H9 (cell line): Measurements from ENCODE around the gene AKT3. TPM values are rescaled to one million over a fixed set of nuclear protein-coding genes. Genes with fewer than 3 reads are reported as not detected.

Experiments used
- DNase-seq: peaks from one replicate; pipeline ENCODE4 v3.0.0-alpha.2; 2017
- H2AFZ ChIP-seq: one replicate; pipeline ENCODE4 v1.6.1; 2013; ENCODE audit warnings: mild to moderate bottlenecking, low read length, control low read depth, moderate library complexity
- H2AK5ac ChIP-seq: 2 replicates; pipeline ENCODE4 v1.6.1; 2013; ENCODE audit warnings: low read length, control low read depth, mixed read lengths; ENCODE audit not compliant: insufficient read length
- H2BK120ac ChIP-seq: one replicate; pipeline ENCODE4 v1.6.1; 2013; ENCODE audit warnings: low read depth, mild to moderate bottlenecking, low read length, control low read depth, inconsistent platforms; ENCODE audit not compliant: poor library complexity, severe bottlenecking
- H2BK12ac ChIP-seq: 2 replicates; pipeline ENCODE4 v1.6.1; 2013; ENCODE audit warnings: low read length, control low read depth, mixed read lengths, low read depth; ENCODE audit not compliant: insufficient read length
- H2BK15ac ChIP-seq: 2 replicates; pipeline ENCODE4 v1.6.1; 2013; ENCODE audit warnings: low read depth, low read length, control low read depth
- H2BK20ac ChIP-seq: one replicate; pipeline ENCODE4 v1.6.1; 2013; ENCODE audit warnings: low read depth, mild to moderate bottlenecking, low read length, control low read depth, inconsistent platforms; ENCODE audit not compliant: poor library complexity, severe bottlenecking
- H2BK5ac ChIP-seq: 2 replicates; pipeline ENCODE4 v1.6.1; 2013; ENCODE audit warnings: low read length, control low read depth, mixed read lengths; ENCODE audit not compliant: insufficient read length
- H3K14ac ChIP-seq: 2 replicates; pipeline ENCODE4 v1.6.1; 2013; ENCODE audit warnings: low read length, control low read depth; ENCODE audit not compliant: insufficient read depth
- H3K18ac ChIP-seq: 2 replicates; pipeline ENCODE4 v1.6.1; 2013; ENCODE audit warnings: low read depth, mild to moderate bottlenecking, mixed read lengths, low read length, control low read depth; ENCODE audit not compliant: insufficient read length
- H3K23ac ChIP-seq: 2 replicates; pipeline ENCODE4 v1.6.1; 2013; ENCODE audit warnings: low read length, control low read depth, mixed read lengths, low read depth; ENCODE audit not compliant: insufficient read length
- H3K23me2 ChIP-seq: 2 replicates; pipeline ENCODE4 v1.6.1; 2013; ENCODE audit warnings: low read depth, mild to moderate bottlenecking, mixed read lengths, low read length, control low read depth; ENCODE audit not compliant: insufficient read length, poor library complexity, severe bottlenecking
- H3K27ac ChIP-seq: 2 replicates; pipeline ENCODE4 v1.5.1; 2013; ENCODE audit warnings: low read length, control low read depth, mixed read lengths, low read depth; ENCODE audit not compliant: insufficient read length
- H3K27me3 ChIP-seq: 2 replicates; pipeline ENCODE4 v1.6.1; 2013; ENCODE audit warnings: low read length, control low read depth, inconsistent platforms; ENCODE audit not compliant: insufficient read depth
- H3K4ac ChIP-seq: 2 replicates; pipeline ENCODE4 v1.6.1; 2013; ENCODE audit warnings: low read depth, mild to moderate bottlenecking, control low read depth, inconsistent platforms, low read length, moderate library complexity
- H3K4me1 ChIP-seq: 2 replicates; pipeline ENCODE4 v1.6.1; 2013; ENCODE audit warnings: low read length, control low read depth, inconsistent platforms; ENCODE audit not compliant: insufficient read depth
- H3K4me2 ChIP-seq: 2 replicates; pipeline ENCODE4 v1.6.1; 2013; ENCODE audit warnings: low read length, control low read depth, mixed read lengths; ENCODE audit not compliant: insufficient read length, insufficient read depth
- H3K56ac ChIP-seq: 2 replicates; pipeline ENCODE4 v1.6.1; 2013; ENCODE audit warnings: low read depth, mild to moderate bottlenecking, mixed read lengths, low read length, control low read depth; ENCODE audit not compliant: insufficient read length
- H3K79me1 ChIP-seq: 2 replicates; pipeline ENCODE4 v1.6.1; 2013; ENCODE audit warnings: low read depth, mild to moderate bottlenecking, moderate library complexity, low read length, control low read depth, inconsistent platforms; ENCODE audit not compliant: insufficient read depth, poor library complexity, severe bottlenecking
- H3K79me2 ChIP-seq: 2 replicates; pipeline ENCODE4 v1.6.1; 2013; ENCODE audit warnings: low read length, control low read depth, inconsistent platforms; ENCODE audit not compliant: insufficient read depth
- H3K9ac ChIP-seq: 2 replicates; pipeline ENCODE4 v1.6.1; 2013; ENCODE audit warnings: low read length, control low read depth, mixed read lengths; ENCODE audit not compliant: insufficient read length; ENCODE audit errors: extremely low read depth
- H3K9me3 ChIP-seq: one replicate; pipeline ENCODE4 v1.6.1; 2013; ENCODE audit warnings: low read depth, low read length, inconsistent platforms; ENCODE audit not compliant: control insufficient read depth
- H3T11ph ChIP-seq: one replicate; pipeline ENCODE4 v1.6.1; 2013; ENCODE audit warnings: mild to moderate bottlenecking, low read length, control low read depth, inconsistent platforms
- H4K20me1 ChIP-seq: one replicate; pipeline ENCODE4 v1.6.1; 2013; ENCODE audit not compliant: control insufficient read depth, insufficient read length, insufficient read depth
- H4K5ac ChIP-seq: 2 replicates; pipeline ENCODE4 v1.6.1; 2013; ENCODE audit warnings: low read depth, mild to moderate bottlenecking, mixed read lengths, low read length, control low read depth; ENCODE audit not compliant: insufficient read length
- H4K8ac ChIP-seq: replicated peaks from 2 replicates; pipeline ENCODE4 v1.6.1; 2013; ENCODE audit warnings: low read length, control low read depth, mixed read lengths, low read depth; ENCODE audit not compliant: insufficient read length
- H4K91ac ChIP-seq: 2 replicates; pipeline ENCODE4 v1.6.1; 2013; ENCODE audit warnings: low read depth, mild to moderate bottlenecking, moderate library complexity, mixed read lengths, low read length, control low read depth; ENCODE audit not compliant: insufficient read length
- H3K27ac Mint-ChIP-seq, 3 experiments: 2 replicates in 2 of 3; 3 replicates in 1 of 3; pipeline ENCODE4 v1.8.0; 2020 to 2021; ENCODE audit warnings: mixed read lengths in 3 of 3, mild to moderate bottlenecking in 1 of 3, moderate library complexity in 1 of 3
- H3K27me3 Mint-ChIP-seq: 2 replicates; pipeline ENCODE4 v1.8.0; 2021; ENCODE audit warnings: low read depth, mild to moderate bottlenecking, moderate library complexity, mixed read lengths
- H3K36me3 Mint-ChIP-seq, 3 experiments: 2 replicates in 2 of 3; 3 replicates in 1 of 3; pipeline ENCODE4 v1.8.0; 2020 to 2021; ENCODE audit warnings: low read depth in 3 of 3, mixed read lengths in 3 of 3; ENCODE audit not compliant: insufficient read depth in 1 of 3
- H3K4me1 Mint-ChIP-seq, 2 experiments: 2 replicates each; pipeline ENCODE4 v1.8.0; 2020; ENCODE audit warnings: mixed read lengths in 2 of 2
- H3K4me3 Mint-ChIP-seq, 2 experiments: 2 replicates in 1 of 2; 3 replicates in 1 of 2; pipeline ENCODE4 v1.8.0; 2020 to 2021; ENCODE audit warnings: mild to moderate bottlenecking in 2 of 2, mixed read lengths in 2 of 2, moderate library complexity in 1 of 2
- H3K9me3 Mint-ChIP-seq, 2 experiments: 2 replicates in 1 of 2; 3 replicates in 1 of 2; pipeline ENCODE4 v1.8.0; 2020; ENCODE audit warnings: mild to moderate bottlenecking in 2 of 2, mixed read lengths in 2 of 2, moderate library complexity in 1 of 2
- WGBS: extraction: QIAGEN DNeasy Blood & Tissue Kit; methylation state at CpG from one replicate; pipeline ENCODE4 v1.1.7; 2013; ENCODE audit warnings: missing lambda C conversion rate, low lambda C conversion rate, mixed read lengths; ENCODE audit not compliant: insufficient read length; ENCODE audit errors: extremely low coverage; 5-methylcytosine and 5-hydroxymethylcytosine counted together
- total RNA-seq: library from RNA; stranded (reverse); gene quantifications from 2 replicates; pipeline ENCODE4 v1.2.1, GENCODE V29; 2021
- TF ChIP-seq, protein P1 (sequence below): fragments of 200-600 bp; sonication (generic); conservative IDR thresholded peaks from 3 replicates; pipeline ENCODE4 v1.8.0; 2021; ENCODE audit warnings: antibody characterized with exemption, mild to moderate bottlenecking

Gene AKT3
- total RNA-seq, 1 experiment from 2014 or later = 27.8 TPM

DNA sequence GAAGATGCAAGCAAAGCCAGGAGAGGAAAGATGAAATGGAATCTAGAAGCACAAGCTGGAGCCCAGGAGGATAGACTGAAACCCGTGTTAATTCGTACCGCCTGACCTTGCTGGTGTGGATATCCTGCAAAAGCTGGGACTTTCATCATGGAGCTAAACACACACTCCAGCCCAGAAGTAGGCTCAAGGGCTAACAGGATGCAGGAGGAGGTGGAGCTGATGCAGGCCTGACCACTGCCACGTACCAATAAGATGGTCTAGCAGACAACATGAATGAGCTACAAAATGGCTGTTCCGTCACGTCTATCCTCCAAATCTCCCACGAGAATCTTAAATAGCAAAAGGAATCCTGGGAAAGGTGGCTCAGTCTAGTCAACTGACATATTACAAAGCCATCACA lies 323.9 kb downstream of the AKT3 start:
- Histone ChIP-seq H3K14ac (no peak overlapping the region), H3T11ph (no peak overlapping the region), H3K27me3 (no peaks in the 10 kb centered on the region), H3K4me1 (no peaks in the 10 kb centered on the region; the same call in 1 of the 2 replicates), H3K9me3 (no peaks in the 10 kb centered on the region), H2AK5ac (no peak overlapping the region), H4K20me1 (no peaks in the 10 kb centered on the region), H2BK12ac (no peak overlapping the region), H2BK20ac (no peak overlapping the region), H3K4me2 (no peak overlapping the region), H3K9ac (no peak overlapping the region), H4K8ac (no peak overlapping the region), H3K23ac (no peak overlapping the region), H3K79me1 (no peaks in the 10 kb centered on the region), H3K27ac (no peak overlapping the region), H3K4ac (no peak overlapping the region), H3K18ac (no peak overlapping the region), H3K79me2 (no peaks in the 10 kb centered on the region), H2BK15ac (no peak overlapping the region), H2BK120ac (no peak overlapping the region), H2AFZ (no peak overlapping the region), H4K91ac (no peak overlapping the region), H3K56ac (no peak overlapping the region), H2BK5ac (no peak overlapping the region), H3K23me2 (no peaks in the 10 kb centered on the region), H4K5ac (no peak overlapping the region)
- peaks cover 1 to 4% (median 4%) of the 10 kb centered on the region in 3 experiments; a peak in 4 of 7 replicates for H3K36me3 Mint-ChIP-seq
- H3K4me3 Mint-ChIP-seq = no peak overlapping the region
- peaks cover 2 to 3% of the 10 kb centered on the region in 2 experiments; a peak in 3 of 5 replicates for H3K9me3 Mint-ChIP-seq
- no peaks in the 10 kb centered on the region for H3K27me3 Mint-ChIP-seq
- DNase-seq = no peak
- peak overlapping the region in 1 of 3 experiments; percentile 31; a peak in 1 of 7 replicates for H3K27ac Mint-ChIP-seq
- H3K4me1 Mint-ChIP-seq = peaks cover 7 to 9% of the 10 kb centered on the region in 2 experiments; a peak in 3 of 4 replicates
- WGBS = no CpG with 5 or more reads among the region's 7 CpGs
- TF ChIP-seq, protein P1, sequence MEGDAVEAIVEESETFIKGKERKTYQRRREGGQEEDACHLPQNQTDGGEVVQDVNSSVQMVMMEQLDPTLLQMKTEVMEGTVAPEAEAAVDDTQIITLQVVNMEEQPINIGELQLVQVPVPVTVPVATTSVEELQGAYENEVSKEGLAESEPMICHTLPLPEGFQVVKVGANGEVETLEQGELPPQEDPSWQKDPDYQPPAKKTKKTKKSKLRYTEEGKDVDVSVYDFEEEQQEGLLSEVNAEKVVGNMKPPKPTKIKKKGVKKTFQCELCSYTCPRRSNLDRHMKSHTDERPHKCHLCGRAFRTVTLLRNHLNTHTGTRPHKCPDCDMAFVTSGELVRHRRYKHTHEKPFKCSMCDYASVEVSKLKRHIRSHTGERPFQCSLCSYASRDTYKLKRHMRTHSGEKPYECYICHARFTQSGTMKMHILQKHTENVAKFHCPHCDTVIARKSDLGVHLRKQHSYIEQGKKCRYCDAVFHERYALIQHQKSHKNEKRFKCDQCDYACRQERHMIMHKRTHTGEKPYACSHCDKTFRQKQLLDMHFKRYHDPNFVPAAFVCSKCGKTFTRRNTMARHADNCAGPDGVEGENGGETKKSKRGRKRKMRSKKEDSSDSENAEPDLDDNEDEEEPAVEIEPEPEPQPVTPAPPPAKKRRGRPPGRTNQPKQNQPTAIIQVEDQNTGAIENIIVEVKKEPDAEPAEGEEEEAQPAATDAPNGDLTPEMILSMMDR = no peak
